Activated T-cell treated with anti-CD3 and anti-CD28 coated beads for 48 hours (primary cell): ENCODE results near the gene ZDHHC14.

ENCODE experiments used
- DNase-seq: peaks from one replicate; pipeline ENCODE4 v3.0.0-alpha.2; 2020; ENCODE audit warnings: low read depth

ZDHHC14 gene

DNA sequence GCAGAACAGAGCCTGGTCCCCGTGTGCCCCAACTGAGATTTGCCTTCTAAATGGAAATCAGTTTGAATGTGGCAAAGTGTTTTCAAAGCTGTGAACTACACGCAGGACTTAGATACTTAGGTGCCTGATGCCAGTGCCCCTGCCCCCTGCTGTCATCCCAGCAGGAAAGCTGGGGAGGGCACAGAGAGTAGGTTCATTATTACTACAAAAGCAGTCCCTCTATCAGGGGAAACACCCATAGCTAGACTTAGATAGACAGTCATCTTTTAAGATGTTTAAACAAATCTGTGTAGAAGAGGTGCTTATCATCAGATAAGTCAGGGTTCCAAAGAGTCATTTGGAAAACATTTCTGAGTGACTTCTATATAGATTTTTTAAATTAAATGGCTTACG is 287.0 kb downstream of the ZDHHC14 start:
- DNase-seq: no peak

DNA sequence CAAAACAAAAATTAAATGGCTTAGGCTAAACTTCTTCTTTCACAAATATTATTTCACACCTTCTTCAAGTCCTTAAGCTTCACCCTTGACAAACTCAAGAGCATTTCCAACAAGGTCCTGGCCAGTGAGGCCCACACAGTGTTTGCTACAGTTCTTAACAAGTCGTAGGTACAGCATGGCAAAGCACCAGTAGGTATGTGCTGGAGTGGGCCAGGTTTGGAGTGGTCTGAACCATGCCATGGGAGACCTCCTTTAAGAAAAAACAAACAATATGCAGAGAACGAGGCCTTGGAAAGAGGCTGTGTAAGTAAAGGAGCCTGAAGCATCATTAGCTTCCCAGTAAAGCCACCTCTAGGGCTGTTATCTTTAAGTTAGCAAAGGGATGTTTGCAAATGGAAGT is 287.7 kb downstream of the ZDHHC14 start:
- DNase-seq: no peak

- no peak for DNase-seq
Observed at GRCh38 chr6:157669323-157669722, 288.3 kb downstream of the ZDHHC14 start.

GRCh38 chr6:157669747-157670216 is 288.8 kb downstream of the ZDHHC14 start:
- DNase-seq: no peak

- DNase-seq: no peak
Observed at GRCh38 chr6:157670466-157671186, 289.6 kb downstream of the ZDHHC14 start.

GRCh38 chr6:157672726-157673412 is 291.9 kb downstream of the ZDHHC14 start:
- DNase-seq: no peak

GRCh38 chr6:157673596-157673995 is 292.6 kb downstream of the ZDHHC14 start:
- no peak for DNase-seq

GRCh38 chr6:157674061-157674460 is 293.1 kb downstream of the ZDHHC14 start:
- no peak for DNase-seq

DNA sequence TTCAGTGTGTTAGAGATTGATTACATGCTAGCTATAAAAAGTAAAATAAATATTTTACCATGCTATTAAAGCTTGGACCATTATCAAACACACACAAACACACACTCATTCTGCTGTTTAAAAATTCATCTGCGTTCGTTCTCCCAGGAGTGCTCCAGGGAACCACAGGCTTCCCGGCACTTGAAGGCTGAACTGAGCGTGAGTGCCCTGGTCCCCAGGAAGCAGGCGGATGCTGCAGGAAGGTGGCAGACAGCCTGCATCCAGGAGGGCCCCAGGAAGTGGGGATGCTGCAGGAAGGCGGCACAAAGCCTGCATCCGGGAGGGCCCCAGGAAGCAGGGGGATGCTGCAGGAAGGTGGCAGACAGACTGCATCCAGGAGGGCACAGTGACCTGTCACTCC is 294.8 kb downstream of the ZDHHC14 start:
- no peak for DNase-seq

GRCh38 chr6:157676241-157676640 is 295.3 kb downstream of the ZDHHC14 start:
- no peak for DNase-seq

DNA sequence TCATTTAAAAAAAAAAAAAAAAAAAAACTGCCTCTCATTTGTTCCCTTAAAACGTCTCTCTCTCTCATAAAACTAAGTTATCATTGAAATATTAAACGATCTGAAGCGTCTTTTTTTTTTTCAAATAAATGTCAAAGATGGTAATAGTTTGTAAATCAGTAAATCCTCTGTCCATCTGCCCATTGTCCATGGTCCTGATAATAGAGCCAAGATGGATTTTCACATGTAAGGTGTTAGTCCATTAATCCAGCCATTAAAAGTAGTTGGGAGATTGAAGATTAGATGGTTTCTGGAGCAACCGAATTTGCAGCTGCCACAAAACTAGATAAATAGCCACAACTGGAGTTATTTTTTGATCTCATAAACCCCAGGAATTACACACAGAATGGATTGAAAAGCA is 296.2 kb downstream of the ZDHHC14 start:
- DNase-seq: no peak

DNA sequence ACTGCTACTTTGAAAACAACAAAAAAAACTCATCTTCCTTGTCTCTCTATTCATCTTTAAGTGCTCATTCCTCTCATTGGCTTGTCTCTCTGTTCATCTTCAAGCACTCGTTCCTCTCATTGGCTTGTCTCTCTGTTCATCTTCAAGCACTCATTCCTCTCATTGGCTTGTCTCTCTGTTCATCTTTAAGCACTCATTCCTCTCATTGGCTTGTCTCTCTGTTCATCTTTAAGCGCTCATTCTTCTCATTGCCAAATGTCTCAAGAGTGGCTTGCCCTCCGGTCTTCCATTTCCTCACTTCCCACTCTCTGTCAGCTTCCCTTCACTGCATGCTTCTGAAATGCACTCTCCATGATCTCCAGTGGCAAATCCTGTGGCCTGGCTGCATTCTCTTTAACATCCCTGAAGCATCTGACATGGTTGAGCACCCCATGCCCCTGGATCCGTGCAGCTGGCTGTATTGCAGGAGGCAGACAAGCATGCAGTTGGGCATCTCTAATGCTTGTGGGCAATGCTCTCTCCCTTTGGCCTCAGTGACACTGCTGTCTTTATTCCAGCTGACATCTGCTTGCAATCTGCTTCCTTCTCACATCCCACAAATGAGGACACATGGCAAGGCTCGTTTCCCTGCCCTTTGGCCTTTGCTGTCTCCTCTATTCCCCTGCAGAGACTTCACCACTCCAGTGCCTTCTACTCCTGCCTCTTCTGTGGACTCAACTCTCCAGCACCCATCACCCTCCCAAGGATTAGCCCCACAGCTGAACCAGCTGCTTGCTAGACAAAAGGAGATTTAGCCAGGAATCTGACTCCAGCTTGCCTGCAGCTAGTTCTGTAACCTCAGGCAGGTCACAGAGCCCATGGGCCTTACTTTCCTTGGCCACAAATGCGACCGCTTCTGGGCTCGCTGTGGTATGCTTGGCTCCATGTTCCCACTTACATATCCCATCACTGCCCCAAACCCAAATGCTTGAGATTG is 298.9 kb downstream of the ZDHHC14 start:
- no peak for DNase-seq

DNA sequence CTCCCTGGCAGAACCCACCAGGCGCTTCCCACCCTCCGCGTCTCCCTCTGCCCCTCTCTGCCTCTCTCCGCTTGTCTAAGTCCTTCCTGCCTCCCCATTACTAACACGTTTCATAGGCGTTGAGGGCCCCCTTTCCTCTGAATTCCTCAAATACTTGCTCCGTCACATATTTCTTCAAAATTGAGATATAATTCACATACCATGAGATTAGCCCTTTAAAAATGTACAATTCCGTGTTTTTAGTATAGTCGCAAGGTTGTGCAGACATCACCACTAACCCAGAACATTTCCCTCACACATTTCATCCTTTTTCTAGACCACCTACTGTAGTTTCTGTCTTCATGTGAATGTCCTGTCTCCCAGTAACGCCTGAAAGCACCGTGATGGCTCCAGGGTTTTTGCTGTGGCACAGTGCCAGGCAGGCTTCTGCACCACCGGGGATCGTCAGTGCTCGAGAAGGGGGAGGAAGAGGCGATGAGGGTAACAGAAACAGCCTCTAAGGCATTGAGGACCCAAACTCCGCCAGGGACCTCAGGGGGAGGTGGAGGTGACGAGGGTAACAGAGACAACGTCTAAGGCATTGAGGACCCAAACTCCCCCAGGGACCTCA is 300.2 kb downstream of the ZDHHC14 start:
- no peak for DNase-seq

DNA sequence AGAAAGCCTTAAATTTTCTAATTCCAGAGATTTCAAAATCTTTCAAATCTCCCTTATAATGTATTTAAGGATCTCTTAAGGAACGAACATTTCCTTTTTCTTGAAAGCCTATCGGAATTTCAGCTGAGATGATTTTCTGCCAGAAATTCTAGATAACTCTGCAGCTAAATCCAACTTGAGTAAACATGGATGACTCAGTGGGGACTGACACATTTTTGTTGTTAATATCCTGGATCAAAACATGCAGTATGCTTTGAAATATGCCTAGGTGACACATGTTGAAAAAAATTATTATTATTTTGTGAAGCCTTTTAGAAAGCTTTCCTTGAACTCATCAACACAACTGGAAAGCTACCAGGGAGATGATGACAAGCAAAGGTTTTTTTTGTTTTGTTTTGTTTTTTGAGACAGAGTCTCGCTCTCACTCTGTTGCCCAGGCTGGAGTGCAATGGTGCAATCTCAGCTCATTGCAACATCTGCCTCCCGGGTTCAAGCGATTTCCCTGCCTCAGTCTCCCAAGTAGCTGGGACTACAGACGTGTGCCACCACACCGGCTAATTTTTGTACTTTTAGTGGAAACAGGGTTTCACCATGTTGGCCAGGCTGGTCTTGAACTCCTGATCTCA is 302.0 kb downstream of the ZDHHC14 start:
- DNase-seq: no peak

GRCh38 chr6:157683707-157684106 is 302.7 kb downstream of the ZDHHC14 start:
- DNase-seq: no peak

DNA sequence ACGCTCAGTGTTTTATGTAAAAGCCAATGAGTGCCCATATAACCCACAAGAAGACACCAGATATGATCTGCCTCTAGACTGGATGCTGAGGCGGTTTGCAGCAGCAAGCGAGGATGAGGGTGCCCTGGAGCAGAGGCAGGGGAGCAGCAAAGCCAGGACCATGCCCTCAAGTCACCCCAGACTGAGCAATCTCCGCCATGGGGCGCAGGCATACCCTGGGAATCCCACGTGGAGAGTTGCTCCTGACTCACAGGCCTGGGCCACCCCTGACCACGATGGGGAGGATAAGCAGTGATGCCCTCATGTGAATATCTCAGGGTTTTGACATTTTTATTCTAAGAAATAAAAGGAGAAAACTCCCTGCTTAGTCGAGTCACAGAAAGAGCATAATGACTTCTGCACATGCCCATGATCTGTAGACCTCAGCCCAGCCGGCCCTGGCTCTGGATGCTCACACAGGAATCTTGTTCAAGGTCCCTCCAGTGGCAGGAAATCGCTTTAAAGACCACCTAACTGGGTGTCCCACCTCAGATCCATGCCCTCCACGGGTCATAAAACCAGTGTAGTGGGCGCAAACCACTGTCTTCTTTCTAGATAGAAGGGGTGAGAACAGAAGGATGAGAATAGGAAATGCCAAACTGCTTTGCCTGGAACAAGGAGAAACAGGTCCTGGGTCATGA is 303.8 kb downstream of the ZDHHC14 start:
- no peak for DNase-seq

DNA sequence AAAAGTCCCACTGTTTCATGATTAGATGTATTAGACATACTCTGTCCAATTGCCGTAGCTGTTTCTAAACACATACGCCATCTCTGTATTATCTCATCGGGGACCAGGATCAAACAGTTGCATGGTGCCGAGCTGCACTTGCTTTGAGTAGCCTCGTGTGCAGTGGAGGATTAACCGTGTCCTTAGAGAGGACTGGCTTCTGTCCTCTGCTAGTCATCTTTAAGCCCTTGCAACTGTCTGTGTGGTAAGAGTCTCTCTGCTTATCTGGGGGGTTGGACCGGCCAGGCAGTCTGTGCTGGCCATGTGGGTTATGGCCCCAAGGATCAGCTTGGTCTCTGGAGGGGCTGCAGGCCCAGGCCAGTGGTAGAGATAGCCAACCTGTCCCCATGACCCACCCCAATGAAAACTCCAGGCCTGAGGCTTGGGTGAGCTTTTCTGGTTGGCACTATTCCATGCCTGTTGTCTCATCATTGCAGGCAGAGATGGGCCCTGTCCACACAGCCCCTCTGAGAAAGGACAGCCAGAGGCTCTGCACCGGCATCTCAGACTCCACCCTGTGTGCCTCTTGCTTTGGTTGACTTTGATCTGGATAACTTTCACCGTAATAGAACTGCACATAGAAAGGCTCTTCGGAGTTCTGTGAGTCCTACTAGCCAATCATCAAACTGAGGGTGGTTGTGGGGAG is 304.7 kb downstream of the ZDHHC14 start:
- no peak for DNase-seq

DNA sequence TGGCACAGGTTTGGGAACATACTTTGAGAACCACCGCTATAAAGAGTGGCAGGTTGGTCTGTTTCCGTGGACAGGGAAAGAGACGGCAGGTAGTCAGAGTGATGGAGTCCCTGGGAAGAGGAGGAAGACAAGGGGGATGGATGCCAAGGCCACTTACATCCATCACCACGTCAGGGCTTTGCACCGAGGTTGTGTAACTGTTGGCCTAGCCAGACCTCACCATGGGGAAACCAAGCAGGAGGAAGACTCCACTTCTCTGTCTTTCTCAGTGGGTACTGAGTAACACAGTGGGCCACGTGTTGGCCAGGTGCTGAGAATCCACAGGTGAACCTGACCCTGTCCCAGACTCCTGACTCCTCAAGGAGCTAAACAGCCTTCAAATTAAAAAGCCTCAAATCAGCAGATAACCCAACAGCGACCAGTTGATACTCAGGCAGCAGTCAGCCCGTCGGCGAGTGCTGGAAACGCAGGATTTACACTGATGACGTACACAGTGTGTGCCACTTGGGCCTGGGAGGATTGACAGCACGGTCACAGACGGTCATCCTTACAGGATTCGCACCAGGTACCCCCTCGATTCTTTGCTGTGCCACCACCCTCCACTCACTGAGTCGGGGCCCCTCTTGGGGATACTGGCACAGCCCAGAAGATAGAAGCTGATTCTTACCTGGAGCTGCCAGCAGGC is 307.4 kb downstream of the ZDHHC14 start:
- DNase-seq: no peak

GRCh38 chr6:157688960-157689599 is 308.1 kb downstream of the ZDHHC14 start:
- DNase-seq: no peak
